ENCODE results near the gene TAS2R31. TPM values are rescaled to one million over a fixed set of nuclear protein-coding genes. Genes with fewer than 3 reads are reported as not detected.
"Not testable (repeated sequence)": the region's sequence is repeated elsewhere in the genome, so short reads cannot be mapped to it uniquely, and the experiment has no call there.

TAS2R31 gene, protein sequence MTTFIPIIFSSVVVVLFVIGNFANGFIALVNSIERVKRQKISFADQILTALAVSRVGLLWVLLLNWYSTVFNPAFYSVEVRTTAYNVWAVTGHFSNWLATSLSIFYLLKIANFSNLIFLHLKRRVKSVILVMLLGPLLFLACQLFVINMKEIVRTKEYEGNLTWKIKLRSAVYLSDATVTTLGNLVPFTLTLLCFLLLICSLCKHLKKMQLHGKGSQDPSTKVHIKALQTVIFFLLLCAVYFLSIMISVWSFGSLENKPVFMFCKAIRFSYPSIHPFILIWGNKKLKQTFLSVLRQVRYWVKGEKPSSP
- total RNA-seq (2014; rRNA removed; shearing (Covaris generic)), result 1.3 and 2.3 TPM in 2 replicates

DNA sequence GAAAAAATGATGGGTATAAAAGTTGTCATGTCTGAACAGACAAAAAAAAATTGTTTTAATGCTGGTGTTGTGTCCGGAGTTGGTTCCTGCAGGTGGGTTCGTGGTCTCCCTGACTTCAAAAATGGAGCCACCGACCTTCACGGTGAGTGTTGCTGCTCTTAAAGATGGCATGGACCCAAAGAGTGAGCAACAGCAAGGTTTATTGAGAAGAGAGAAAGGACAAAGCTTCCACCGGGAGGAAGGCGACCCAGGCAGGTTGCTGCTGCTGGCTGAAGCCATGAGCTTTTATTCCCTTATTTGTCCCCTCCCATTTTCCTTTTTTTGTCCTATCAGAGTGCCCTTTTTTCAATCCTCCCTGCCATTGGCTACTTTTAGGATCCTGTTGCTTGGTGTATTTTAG lies at the start of gene TAS2R31:
Gene TAS2R31, minus strand, starts transcription at position 101 of the 400 bp plus-strand sequence. Its CDS starts 72 bp downstream, at position 29.
- DNase-seq (ENCODE audit: low spot score), result no peak

DNA sequence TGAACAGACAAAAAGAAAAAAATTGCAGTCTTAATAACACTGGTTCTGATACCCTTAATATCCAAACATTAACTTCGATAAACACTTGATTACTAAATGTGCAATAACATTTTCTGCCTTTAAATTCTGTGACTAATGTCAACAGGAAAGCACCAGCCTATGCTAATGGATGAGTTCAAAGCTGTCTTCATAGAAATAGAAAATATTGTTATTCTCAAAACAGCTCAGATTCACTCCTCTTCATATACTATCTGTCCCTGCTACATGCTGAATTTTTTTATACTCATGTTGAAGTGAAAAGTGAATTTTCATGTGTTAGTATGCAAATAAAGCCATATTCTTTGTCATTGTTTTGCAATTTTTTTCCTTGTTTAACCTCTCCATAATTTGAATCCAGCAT lies 47.0 kb upstream of the TAS2R31 start:
- DNase-seq (ENCODE audit: low spot score), result no peak

DNA sequence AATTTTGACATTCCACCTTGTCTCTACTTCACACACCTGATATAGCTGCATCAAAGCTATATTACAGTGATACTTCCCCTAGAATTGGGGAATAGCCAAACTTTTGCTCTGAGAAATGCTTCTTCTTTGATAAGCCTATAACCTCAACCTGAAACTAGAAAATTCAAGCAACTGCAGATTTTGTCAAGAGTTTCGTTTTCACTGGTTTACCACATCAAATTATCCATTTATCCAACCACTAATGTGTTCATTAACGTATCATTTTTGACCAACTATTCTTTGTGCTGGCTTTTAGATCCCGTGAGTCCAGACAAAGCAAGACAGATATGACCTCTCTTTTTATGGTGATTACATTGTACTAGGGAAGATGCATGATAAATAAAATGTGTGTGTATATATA lies 44.4 kb upstream of the TAS2R31 start:
- no peak for DNase-seq (ENCODE audit: low spot score)

DNA sequence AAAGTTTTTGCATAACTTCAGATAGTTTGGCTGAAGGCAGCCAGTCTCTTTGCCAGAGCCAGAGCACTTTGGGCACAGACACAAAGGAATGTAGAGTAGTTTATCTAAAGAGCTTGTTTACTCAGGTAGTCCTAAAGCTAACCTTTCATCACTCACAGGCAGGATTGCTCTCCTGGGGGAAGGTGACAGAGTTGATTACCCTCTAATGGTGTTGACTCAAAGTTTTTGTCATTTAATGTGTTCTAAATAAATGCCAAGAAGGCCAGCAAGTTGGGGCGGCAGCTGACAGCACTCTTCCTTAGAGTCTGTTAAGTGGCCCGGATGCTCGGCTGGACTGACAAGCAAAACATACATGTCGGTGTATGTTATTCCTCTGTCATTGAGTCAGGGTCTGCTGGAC lies 40.2 kb upstream of the TAS2R31 start:
- peak; percentile 4 for DNase-seq (ENCODE audit: low spot score)

DNA sequence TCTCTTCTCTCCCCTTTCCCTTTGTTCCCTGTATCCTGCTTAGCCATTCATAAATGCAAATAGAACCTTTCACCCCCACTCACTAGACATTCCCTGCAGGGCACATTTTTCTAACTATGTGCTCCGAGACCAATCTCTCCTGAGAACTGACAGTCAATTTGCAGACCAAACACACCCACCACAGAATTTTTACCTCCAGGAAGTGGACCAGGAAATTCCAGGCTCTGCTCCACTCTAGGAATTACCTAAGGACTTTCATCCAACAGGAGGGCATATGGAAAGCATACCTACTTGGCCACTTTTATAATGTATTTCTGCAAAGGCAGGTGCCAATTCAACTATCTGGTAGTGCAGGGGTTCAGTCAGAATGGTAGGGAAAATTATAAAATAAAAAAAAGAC lies 39.8 kb upstream of the TAS2R31 start:
- DNase-seq (ENCODE audit: low spot score), result no peak

DNA sequence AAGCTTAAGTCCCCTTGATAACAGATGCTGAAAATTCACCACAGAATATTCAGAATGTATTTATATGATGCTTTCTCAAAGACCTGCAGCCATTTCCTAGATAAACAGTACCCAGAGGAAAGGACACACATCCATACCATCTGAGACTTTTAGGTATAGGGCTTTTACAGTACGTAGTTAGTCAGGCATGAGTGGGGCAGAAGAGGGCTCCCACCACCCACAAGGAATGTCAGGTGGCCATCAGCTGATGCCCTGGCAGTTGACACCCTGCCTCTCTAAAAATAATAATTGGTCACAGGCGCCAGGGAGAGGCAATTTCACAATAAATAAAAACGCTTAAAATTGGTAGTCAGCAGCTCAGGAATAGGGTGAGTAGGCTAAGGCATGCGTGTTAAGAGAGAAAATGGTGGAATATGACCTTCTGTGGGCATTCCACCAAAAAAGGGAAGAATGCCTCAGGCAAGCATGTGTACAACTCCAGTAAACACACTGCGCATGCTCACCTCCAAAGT lies 38.7 kb upstream of the TAS2R31 start:
- DNase-seq (ENCODE audit: low spot score), result no peak

DNA sequence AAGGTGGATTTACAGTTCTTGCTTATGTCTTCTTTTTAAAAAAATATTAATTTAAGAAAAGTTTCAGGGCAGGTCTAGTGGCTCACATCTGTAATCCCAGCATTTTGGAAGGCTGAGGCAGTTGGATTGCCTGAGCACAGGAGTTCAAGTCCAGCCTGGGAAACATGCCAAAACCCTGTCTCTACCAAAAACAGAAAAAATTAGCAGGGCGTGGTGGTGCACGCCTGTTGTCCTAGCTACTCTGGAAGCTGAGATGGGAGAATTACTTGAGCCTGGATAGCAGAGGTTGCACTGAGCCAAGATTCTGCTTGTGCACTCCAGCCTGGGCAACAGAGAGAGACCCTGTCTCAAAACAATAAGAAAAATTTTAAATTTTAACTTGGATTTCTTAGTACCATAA lies 36.3 kb upstream of the TAS2R31 start:
- DNase-seq (ENCODE audit: low spot score), result no peak

DNA sequence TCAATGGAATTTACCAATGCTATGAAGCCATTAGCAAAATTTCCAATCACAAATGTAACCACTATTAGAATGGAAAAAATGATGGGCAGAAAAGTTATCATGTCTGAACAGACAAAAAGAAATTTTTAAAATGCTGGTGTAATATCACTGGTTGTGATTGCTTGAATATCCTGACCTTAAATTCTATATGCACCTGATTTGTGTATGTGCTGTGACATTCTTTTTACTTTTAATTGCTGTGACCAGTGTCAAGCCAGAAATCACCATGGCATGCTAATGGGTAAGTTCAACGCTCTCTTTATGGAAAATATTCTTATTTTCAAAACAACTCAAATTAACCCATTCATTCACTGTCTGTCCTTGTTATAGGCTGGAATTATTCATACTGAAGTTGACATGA lies 31.0 kb upstream of the TAS2R31 start, which contains the start of gene TAS2R46:
Gene TAS2R46, minus strand, starts transcription at position 101 of the 400 bp plus-strand sequence. Its CDS starts 0 bp downstream, at position 101.
- DNase-seq (ENCODE audit: low spot score), result not testable (repeated sequence)

DNA sequence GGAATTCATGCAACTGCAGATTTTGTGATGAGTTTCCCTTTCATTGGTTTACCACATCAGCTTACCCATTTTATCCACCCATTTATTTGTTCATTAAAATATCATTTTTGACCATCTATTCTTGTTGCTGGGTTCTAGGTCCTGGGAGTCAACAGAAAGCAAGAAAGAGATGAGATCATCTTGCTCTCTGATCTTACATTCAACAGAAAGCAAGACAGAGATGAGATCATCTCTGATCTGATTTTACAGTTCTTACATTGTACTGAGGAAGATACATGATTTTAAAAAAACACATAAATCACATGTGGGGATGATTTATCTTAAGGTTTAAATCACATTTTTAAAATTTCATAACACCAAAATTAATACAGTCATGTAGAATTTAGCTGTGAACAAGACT lies 28.6 kb upstream of the TAS2R31 start:
- no peak for DNase-seq (ENCODE audit: low spot score)

DNA sequence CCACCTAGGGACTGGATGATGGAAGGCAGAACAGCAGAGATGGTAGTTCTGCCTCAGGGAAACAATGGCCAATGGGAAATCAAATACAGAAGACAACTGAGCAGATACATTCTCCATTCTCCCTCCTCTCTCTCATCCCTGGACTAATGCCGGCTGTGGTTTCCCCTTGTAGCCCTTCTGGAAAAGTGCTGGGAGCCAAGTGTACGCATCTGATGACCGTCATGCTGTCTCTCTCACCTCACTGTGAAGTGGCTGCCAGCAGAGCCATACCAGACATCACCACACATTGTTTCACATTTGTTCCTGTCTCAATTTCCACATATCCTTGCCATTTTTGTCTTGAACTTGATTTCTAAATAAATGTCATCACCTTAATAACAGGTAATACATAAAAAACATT lies 27.8 kb upstream of the TAS2R31 start:
- no peak for DNase-seq (ENCODE audit: low spot score)

DNA sequence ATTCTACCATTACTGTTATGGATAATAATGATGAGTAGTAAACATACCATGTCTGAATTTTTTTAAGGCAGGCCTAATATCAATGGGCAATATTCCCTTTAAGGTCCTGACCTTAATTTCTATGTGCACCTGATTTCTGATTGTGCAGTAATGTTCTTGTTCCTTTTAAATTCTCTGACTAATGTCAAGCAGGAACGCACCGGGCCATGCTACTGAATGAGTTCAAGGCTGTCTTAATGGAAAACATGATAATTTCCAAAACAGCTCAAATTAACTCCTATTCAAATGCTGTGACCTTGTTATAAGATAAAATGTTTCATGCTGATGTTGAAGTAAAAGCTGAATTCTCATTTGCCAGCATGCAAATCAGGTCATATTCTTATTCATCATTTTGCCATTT lies 24.1 kb upstream of the TAS2R31 start:
- no peak for DNase-seq (ENCODE audit: low spot score)

DNA sequence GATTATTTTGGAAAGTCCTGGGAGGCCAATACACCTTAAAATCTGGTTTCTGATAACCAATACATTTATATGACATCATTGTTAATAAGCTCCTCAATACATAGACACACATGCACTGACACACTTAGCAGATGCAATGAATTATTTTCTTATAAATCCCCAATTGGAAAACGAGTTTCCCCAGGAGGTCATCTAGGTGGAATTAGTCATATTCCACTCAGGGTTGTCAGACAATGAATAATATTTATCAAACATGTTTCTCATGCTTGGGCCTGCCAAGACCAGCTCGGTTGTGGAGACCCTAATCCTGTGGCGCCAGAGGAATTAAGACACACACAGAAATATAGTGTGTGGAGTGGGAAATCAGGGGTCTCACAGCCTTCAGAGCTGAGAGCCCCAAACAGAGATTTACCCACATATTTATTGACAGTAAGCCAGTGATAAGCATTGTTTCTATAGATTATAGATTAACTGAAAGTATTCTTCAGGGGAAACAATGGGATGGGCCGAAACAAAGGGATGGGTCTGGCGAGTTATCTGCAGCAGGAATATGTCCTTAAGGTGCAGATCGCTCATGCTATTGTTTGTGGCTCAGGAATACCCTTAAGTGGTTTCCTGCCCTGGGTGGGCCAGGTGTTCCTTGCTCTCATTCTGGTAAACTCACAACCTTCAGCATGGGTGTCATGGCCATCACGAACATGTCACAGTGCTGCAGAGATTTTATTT lies 18.8 kb upstream of the TAS2R31 start:
- not testable (repeated sequence) for DNase-seq (ENCODE audit: low spot score)

DNA sequence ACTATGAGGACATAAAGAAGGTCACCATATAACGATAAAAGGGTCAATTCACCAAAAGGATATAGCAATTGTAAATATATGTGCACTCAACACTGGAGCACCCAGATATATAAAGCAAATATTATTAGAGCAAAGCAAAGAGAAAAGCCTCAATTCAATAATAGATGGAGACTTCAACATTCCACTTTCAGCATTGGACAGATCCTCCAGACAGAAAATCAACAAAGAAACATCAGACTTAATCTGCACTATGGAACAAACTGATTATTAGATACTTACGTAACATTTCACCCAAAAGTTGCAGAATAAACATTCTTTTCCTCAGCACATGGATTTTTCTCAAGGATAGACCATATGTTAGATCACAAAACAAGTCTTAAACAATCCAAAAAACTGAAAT lies 10.2 kb upstream of the TAS2R31 start:
- not testable (repeated sequence) for DNase-seq (ENCODE audit: low spot score)

DNA sequence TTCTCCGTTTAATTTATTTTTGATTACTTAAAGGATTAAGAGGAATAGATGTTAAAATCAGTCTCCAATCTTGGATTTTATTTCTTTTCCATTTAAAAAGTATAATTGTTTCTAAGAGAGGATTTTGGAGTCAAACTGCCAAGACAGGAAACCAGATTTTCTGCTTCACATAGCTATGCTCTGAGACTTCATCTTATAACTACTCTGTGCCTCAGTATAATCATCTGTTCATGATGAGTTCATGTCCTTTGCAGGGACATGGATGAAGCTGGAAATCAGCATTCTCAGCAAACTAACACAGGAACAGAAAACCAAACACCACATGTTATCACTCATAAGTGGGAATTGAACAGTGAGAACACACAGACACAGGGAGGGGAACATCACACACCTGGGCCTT lies 9.0 kb upstream of the TAS2R31 start:
- DNase-seq (ENCODE audit: low spot score), result no peak

DNA sequence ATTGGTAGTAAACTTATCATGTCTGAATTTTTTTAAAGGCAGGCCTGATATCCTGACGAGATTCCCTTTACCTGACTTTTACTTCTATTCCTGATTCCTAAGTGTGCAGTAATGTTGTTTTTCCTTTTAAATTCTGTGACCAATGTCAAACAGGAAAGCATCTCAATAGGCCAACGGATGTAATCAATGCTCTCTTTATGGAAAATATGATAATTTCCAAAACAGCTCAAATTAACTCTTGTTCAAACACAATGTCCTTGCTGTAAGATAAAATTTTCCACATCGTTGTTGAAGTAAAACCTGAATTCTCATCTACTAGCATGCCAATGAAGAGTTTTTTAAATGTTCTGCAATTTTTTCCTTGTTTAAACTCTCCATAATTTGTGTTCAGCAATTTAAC lies 8.0 kb upstream of the TAS2R31 start:
- no peak for DNase-seq (ENCODE audit: low spot score)

DNA sequence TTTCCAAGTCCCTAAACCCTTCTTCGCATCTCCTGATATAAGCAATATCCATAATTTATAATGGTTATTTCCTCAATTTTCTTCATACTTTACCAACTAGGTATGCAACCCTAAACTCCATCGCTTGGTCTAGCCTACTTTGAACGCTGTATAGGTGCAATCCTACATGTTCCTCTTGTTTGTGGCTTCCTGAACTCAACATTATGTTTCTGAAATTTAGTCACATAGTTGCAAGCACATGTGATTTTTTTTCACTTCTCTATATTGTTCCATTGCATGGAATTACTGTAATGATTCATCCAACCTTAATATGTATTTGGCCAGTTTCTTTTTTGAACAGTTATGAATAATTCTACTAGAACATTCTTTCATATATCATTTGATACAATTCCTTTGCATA lies 2.8 kb upstream of the TAS2R31 start:
- DNase-seq (ENCODE audit: low spot score), result not testable (repeated sequence)

DNA sequence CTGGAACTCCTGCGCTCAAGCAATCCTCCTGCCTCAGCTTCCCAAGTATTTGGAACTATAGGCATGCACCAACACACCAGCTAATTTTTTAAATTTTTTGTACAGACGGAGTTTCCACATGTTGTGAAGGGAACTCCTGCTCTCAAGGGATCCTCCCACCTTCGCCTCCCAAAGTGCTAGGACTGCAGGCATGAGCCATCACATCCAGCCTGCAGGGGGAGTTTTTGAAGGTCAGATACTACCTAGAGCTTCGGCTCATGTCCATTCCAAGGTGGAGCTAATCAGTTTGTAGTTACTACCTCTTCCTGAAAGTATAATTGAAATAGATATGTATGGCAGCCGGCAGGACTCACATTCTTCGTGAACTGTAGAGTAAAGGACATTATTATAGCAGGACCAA lies 5.1 kb downstream of the TAS2R31 start:
- peak; percentile 36 for DNase-seq (ENCODE audit: low spot score)

DNA sequence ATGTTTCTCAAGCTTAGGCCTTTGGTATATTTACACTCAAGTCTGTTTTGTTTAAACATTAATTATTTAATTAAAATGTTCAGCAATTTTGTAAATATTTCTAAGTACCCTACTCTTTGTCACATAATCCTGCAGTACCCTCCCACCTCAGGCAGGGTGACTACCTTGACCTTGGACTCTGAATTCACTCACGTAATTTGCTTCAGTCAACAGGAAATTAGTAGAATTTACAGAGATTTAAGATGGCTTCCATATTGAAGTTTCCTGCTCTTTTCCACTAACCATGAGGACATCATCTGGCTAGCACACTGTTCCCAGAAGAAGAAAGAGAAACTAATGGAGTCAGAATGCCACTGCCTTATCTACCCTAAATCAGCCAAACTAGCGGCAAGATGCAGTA lies 7.8 kb downstream of the TAS2R31 start:
- DNase-seq (ENCODE audit: low spot score), result no peak

DNA sequence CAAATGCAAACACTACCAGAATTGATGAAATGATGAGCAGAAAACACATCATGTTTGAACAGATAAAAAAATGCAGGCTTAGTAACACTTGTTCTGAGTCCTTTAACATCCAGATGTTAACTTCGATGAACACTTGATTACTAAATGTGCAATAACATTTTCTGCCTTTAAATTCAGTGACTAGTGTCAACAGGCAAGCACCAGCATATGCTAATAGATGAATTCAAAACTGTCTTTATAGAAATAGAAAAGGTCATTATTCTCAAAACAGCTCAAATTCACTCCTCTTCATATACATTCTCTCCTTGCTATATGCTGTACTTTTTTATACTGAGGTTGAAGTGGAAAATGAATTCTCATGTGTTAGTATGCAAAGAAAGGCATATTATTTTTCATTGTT lies 8.7 kb downstream of the TAS2R31 start, which contains the start of gene TAS2R19:
Gene TAS2R19, minus strand, starts transcription at position 101 of the 400 bp plus-strand sequence. Its CDS starts 49 bp downstream, at position 52.
- DNase-seq (ENCODE audit: low spot score), result no peak

DNA sequence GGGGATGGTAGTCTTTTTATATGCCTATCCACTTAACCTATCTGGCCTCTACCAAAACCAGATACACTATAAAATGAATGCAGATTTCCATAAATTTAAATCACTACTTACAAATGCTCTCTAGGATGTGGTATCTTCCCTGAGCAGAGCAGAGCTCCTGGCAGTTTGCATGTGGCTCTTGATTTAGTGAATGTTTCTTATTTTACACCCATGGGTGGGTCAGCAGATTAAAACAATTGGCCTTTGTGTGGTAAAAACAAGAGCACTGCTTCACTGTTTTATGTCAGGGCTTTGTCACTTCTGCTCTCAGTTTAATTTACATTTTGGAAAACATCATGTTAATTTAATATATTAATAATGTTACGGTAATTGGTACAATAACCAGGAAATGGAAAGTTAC lies 14.3 kb downstream of the TAS2R31 start:
- DNase-seq (ENCODE audit: low spot score), result peak; percentile 54

DNA sequence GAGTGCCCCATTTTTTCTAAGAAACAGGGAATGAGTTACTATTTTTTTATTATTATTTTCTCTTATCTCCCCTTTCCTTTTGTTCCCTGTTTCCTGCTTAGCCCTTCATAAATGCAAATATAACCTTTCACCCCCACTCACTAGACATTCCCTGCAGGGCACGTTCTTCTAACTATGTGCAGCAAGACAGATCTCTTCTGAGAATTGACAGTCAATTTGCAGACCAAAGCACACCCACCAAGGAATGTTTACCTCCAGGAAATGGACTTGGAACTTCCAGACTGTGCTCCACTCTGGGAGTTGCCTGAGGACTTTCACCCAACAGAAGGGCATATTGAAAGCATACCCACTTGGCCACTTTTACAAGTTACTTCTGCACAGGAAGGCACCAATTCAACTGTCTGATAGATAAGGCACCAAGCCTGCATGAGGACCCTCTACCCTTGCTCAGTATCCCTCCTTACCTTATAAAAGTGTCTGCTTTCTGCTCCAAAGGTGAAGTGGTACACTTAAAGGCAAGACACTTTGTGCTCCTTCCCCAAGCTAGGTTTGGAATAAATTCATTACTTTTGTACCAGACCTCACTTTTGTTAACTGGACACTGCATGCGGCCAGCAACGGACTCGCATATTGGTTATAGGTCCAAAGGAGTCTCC lies 15.3 kb downstream of the TAS2R31 start:
- peak; percentile 80 for DNase-seq (ENCODE audit: low spot score)

DNA sequence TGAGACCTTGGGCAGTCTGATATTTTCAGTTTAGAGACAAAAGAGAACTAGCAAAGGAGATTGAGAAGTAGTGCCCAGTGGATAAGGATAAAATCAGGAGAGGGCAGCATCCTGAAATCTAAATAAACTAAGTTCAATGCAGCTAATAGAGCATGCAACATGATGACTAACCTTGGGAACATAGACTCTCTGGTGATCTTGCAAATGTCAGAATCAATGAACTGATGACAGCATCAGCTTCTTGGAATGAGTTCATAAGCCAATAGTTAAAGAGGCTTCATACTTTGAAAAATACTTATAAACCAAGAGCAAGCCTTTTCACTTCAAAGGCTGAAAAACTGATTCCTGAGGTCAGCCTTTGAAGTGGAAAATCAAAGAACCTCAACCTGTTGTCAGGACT lies 17.0 kb downstream of the TAS2R31 start:
- DNase-seq (ENCODE audit: low spot score), result no peak
